ENCODE results near the gene USP20. TPM values are rescaled to one million over a fixed set of nuclear protein-coding genes. Genes with fewer than 3 reads are reported as not detected.

The USP20 gene
- total RNA-seq (2021; ENCODE audit: unreplicated experiment) (16.8 TPM), Bru-seq, nascent RNA (percentile 53 among the genes with signal in this experiment), BruChase-seq, experiment 1, labeled RNA remaining after a 6-hour chase (percentile 54 among the genes with signal in this experiment), BruChase-seq, experiment 2, labeled RNA remaining after a 2-hour chase (percentile 53 among the genes with signal in this experiment)
- polyA plus RNA-seq (2012), result 12.8 and 16.3 TPM in 2 replicates
- long read RNA-seq, full-length matches to known transcripts, result 4 of 35 reads
- long read RNA-seq, partial matches to known transcripts, result 23 of 35 reads
- long read RNA-seq, other reads (novel, unspliced or antisense), result 8 of 35 reads

- Histone ChIP-seq H3K4me2 (ENCODE audit: low read length) (peak within 1 kb of the TSS; percentile 94), H3K27me3 (ENCODE audit: insufficient read depth, low read length) (no peaks in the 10 kb centered on the region), H3K9me3 (ENCODE audit: control insufficient read depth in 1 of 2, insufficient read depth in 1 of 2, low read depth in 1 of 2, low read length in 2 of 2) (no peaks in the 10 kb centered on the region), H3K79me2 (ENCODE audit: insufficient read depth, low read length) (peaks cover 19% of the 10 kb centered on the region), H3K9me2 (ENCODE audit: insufficient read depth) (no peaks in the 10 kb centered on the region), H4K20me1 (ENCODE audit: insufficient read depth) (no peaks in the 10 kb centered on the region), H3K9ac (ENCODE audit: low read length) (peak within 1 kb of the TSS; percentile 90), H3K27ac (ENCODE audit: low read depth, low read length) (peak within 1 kb of the TSS; percentile 56), H3K4me1 (ENCODE audit: control insufficient read depth in 1 of 2, insufficient read depth in 2 of 2, low read length in 2 of 2) (peaks cover 4 to 18% of the 10 kb centered on the region in 2 experiments; a peak in 3 of 4 replicates), H3K4me3 (replicated peaks in 1 of 2; ENCODE audit: low read depth in 1 of 2, low read length in 2 of 2) (peak within 1 kb of the TSS; percentile 99 to 100), H2AFZ (ENCODE audit: low read depth, low read length, poor library complexity, severe bottlenecking) (no peak within 1 kb of the TSS), H3K36me3 (ENCODE audit: control insufficient read depth in 1 of 2, insufficient read depth in 2 of 2, low read length in 2 of 2) (peaks cover 10 to 15% of the 10 kb centered on the region in 2 experiments)
- intact Hi-C loops (cut with micrococcal nuclease), result no loop called here
- peak; percentile 97 for ATAC-seq
- POLR2A ChIA-PET, result interaction anchor here (1.2 kb wide), 1 partner anchor 9 kb away, joined by 3 read pairs; no protein-coding TSS in a partner anchor
- DNase-seq (ENCODE audit: low read depth, low spot score), result peak; percentile 88
- RAD21 ChIA-PET (ENCODE audit: low non-redundant PET in 1 of 2, low total read pairs in 2 of 2, uncharacterized antibody in 2 of 2, unreplicated experiment in 2 of 2), result no interaction called here
- no TSS peak for BruUV-seq (replicated peaks)
- CTCF ChIA-PET, result no interaction called here
- TF ChIP-seq TCF7L2 (IDR thresholded peaks at IDR 0.05; ENCODE audit: borderline replicate concordance, extremely low read depth, insufficient read depth, insufficient read length) (peak; percentile 30), EZH2 (IDR thresholded peaks at IDR 0.05) (no peak), SRF (IDR thresholded peaks at IDR 0.05; ENCODE audit: low read depth) (peak; percentile 86), ELF1 (IDR thresholded peaks at IDR 0.05; ENCODE audit: borderline replicate concordance, low read depth) (peak; percentile 87), CBX3 (IDR thresholded peaks at IDR 0.05; ENCODE audit: low read depth) (no peak), RAD21 (IDR thresholded peaks at IDR 0.05; ENCODE audit: low read depth) (no peak), ATF3 (IDR thresholded peaks at IDR 0.05) (no peak), EGR1 (IDR thresholded peaks at IDR 0.05; ENCODE audit: low read depth) (peak; percentile 78), YY1 (IDR thresholded peaks at IDR 0.05; ENCODE audit: extremely low read depth, insufficient replicate concordance, low read depth, low read length) (peak; percentile 47), FOSL1 (IDR thresholded peaks at IDR 0.05; ENCODE audit: low read depth) (no peak), CEBPB (IDR thresholded peaks at IDR 0.05; ENCODE audit: low read depth) (no peak), SIN3A (IDR thresholded peaks at IDR 0.05; ENCODE audit: low read depth) (peak; percentile 98), SP1 (IDR thresholded peaks at IDR 0.05; ENCODE audit: low read depth) (peak; percentile 86), JUND (IDR thresholded peaks at IDR 0.05) (no peak), POLR2AphosphoS5 (IDR thresholded peaks at IDR 0.05; ENCODE audit: low read depth, low read length) (peak; percentile 96), ZNF274 (IDR thresholded peaks at IDR 0.05; ENCODE audit: low read depth, low read length) (no peak), POLR2A (IDR thresholded peaks at IDR 0.05; ENCODE audit: borderline replicate concordance, extremely low read depth, insufficient read depth, insufficient read length) (peak; percentile 84), EZH2phosphoT487 (IDR thresholded peaks at IDR 0.05; ENCODE audit: borderline replicate concordance) (no peak)
- TF ChIP-seq, protein P1, sequence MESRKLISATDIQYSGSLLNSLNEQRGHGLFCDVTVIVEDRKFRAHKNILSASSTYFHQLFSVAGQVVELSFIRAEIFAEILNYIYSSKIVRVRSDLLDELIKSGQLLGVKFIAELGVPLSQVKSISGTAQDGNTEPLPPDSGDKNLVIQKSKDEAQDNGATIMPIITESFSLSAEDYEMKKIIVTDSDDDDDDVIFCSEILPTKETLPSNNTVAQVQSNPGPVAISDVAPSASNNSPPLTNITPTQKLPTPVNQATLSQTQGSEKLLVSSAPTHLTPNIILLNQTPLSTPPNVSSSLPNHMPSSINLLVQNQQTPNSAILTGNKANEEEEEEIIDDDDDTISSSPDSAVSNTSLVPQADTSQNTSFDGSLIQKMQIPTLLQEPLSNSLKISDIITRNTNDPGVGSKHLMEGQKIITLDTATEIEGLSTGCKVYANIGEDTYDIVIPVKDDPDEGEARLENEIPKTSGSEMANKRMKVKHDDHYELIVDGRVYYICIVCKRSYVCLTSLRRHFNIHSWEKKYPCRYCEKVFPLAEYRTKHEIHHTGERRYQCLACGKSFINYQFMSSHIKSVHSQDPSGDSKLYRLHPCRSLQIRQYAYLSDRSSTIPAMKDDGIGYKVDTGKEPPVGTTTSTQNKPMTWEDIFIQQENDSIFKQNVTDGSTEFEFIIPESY (IDR thresholded peaks at IDR 0.05; ENCODE audit: extremely low read depth, insufficient replicate concordance, low read length), result no peak
- TF ChIP-seq, protein P2, sequence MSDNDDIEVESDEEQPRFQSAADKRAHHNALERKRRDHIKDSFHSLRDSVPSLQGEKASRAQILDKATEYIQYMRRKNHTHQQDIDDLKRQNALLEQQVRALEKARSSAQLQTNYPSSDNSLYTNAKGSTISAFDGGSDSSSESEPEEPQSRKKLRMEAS (IDR thresholded peaks at IDR 0.05), result peak; percentile 86
- TF ChIP-seq, protein P3, sequence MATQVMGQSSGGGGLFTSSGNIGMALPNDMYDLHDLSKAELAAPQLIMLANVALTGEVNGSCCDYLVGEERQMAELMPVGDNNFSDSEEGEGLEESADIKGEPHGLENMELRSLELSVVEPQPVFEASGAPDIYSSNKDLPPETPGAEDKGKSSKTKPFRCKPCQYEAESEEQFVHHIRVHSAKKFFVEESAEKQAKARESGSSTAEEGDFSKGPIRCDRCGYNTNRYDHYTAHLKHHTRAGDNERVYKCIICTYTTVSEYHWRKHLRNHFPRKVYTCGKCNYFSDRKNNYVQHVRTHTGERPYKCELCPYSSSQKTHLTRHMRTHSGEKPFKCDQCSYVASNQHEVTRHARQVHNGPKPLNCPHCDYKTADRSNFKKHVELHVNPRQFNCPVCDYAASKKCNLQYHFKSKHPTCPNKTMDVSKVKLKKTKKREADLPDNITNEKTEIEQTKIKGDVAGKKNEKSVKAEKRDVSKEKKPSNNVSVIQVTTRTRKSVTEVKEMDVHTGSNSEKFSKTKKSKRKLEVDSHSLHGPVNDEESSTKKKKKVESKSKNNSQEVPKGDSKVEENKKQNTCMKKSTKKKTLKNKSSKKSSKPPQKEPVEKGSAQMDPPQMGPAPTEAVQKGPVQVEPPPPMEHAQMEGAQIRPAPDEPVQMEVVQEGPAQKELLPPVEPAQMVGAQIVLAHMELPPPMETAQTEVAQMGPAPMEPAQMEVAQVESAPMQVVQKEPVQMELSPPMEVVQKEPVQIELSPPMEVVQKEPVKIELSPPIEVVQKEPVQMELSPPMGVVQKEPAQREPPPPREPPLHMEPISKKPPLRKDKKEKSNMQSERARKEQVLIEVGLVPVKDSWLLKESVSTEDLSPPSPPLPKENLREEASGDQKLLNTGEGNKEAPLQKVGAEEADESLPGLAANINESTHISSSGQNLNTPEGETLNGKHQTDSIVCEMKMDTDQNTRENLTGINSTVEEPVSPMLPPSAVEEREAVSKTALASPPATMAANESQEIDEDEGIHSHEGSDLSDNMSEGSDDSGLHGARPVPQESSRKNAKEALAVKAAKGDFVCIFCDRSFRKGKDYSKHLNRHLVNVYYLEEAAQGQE (IDR thresholded peaks at IDR 0.05; ENCODE audit: low read depth), result no peak
Observed at GRCh38 chr9:129835128-129835859, at the start of gene USP20, which contains the start of gene C9orf78. TSS of gene USP20 (plus strand) at chr9:129835458. CDS start at chr9:129852556, 17,098 bp downstream. TSS of gene C9orf78 (minus strand) at chr9:129835275. CDS start at chr9:129835221, 54 bp downstream.

Data from HCT116 (cell line).